Neuronal stem cell (in vitro differentiated cells): ENCODE measurements around the gene IPO8.

Source experiments
- DNase-seq: peaks from one replicate; pipeline ENCODE4 v3.0.0-alpha.2; 2013; ENCODE audit warnings: low spot score
- H2AFZ ChIP-seq: one replicate; pipeline ENCODE4 v1.6.1; 2013; ENCODE audit warnings: mild to moderate bottlenecking, low read length, inconsistent platforms
- H2AK5ac ChIP-seq: 2 replicates; pipeline ENCODE4 v1.6.1; 2013; ENCODE audit warnings: low read depth, mild to moderate bottlenecking, inconsistent platforms, low read length, moderate library complexity, mixed read lengths
- H2BK120ac ChIP-seq: 2 replicates; pipeline ENCODE4 v1.6.1; 2013; ENCODE audit warnings: low read depth, mild to moderate bottlenecking, inconsistent platforms, low read length, moderate library complexity, mixed read lengths
- H2BK12ac ChIP-seq: one replicate; pipeline ENCODE4 v1.6.1; 2013; ENCODE audit warnings: low read length, inconsistent platforms
- H2BK15ac ChIP-seq: 2 replicates; pipeline ENCODE4 v1.6.1; 2013; ENCODE audit warnings: mild to moderate bottlenecking, low read length, inconsistent platforms, mixed read lengths
- H2BK5ac ChIP-seq: one replicate; pipeline ENCODE4 v1.6.1; 2013; ENCODE audit warnings: inconsistent platforms, mild to moderate bottlenecking, low read length, moderate library complexity
- H3K14ac ChIP-seq: one replicate; pipeline ENCODE4 v1.6.1; 2013; ENCODE audit warnings: low read length, inconsistent platforms
- H3K18ac ChIP-seq: 2 replicates; pipeline ENCODE4 v1.6.1; 2013; ENCODE audit warnings: low read length, inconsistent platforms
- H3K23ac ChIP-seq: 2 replicates; pipeline ENCODE4 v1.6.1; 2013; ENCODE audit warnings: low read depth, mild to moderate bottlenecking, mixed read lengths, low read length, inconsistent platforms; ENCODE audit not compliant: poor library complexity
- H3K27ac ChIP-seq: replicated peaks from 3 replicates; pipeline ENCODE4 v1.5.1; 2013; ENCODE audit warnings: low read length, inconsistent platforms
- H3K27me3 ChIP-seq, 3 experiments: 2 replicates each; pipeline ENCODE4 v1.6.1; 2013; ENCODE audit warnings: low read length in 3 of 3, mild to moderate bottlenecking in 2 of 3, inconsistent platforms in 1 of 3, low read depth in 1 of 3, mixed read lengths in 1 of 3, moderate library complexity in 1 of 3; ENCODE audit not compliant: control insufficient read depth in 3 of 3, insufficient read depth in 3 of 3
- H3K36me3 ChIP-seq, 2 donors: replicated peaks in 1 of 2; 2 replicates each; pipeline ENCODE4 v1.6.1; 2013; ENCODE audit warnings: low read length in 2 of 2; ENCODE audit not compliant: control insufficient read depth in 2 of 2, insufficient read depth in 2 of 2
- H3K4ac ChIP-seq: 2 replicates; pipeline ENCODE4 v1.6.1; 2013; ENCODE audit warnings: inconsistent platforms, mild to moderate bottlenecking, low read length, moderate library complexity
- H3K4me1 ChIP-seq, 2 donors: 1 replicate in 1 of 2; 2 replicates in 1 of 2; pipeline ENCODE4 v1.6.1; 2013; ENCODE audit warnings: low read length in 2 of 2, low read depth in 1 of 2; ENCODE audit not compliant: control insufficient read depth in 2 of 2, insufficient read depth in 1 of 2
- H3K4me2 ChIP-seq: one replicate; pipeline ENCODE4 v1.6.1; 2013; ENCODE audit warnings: mild to moderate bottlenecking, low read length, inconsistent platforms; ENCODE audit not compliant: insufficient read depth, poor library complexity, severe bottlenecking
- H3K4me3 ChIP-seq, 2 donors: 2 replicates each; pipeline ENCODE4 v1.5.1; 2013; ENCODE audit warnings: low read length in 2 of 2, mild to moderate bottlenecking in 2 of 2, inconsistent platforms in 1 of 2, moderate library complexity in 1 of 2
- H3K79me1 ChIP-seq: one replicate; pipeline ENCODE4 v1.6.1; 2013; ENCODE audit warnings: low read depth, mild to moderate bottlenecking, inconsistent platforms, low read length, moderate library complexity
- H3K9ac ChIP-seq: one replicate; pipeline ENCODE4 v1.6.1; 2013; ENCODE audit warnings: mild to moderate bottlenecking, low read depth, low read length, inconsistent platforms; ENCODE audit not compliant: poor library complexity
- H3K9me3 ChIP-seq, 2 donors: replicated peaks in 1 of 2; 2 replicates each; pipeline versions ENCODE3 to v1.6.1; 2013; ENCODE audit warnings: low read length in 2 of 2, mild to moderate bottlenecking in 2 of 2, inconsistent platforms in 1 of 2, low read depth in 1 of 2, mixed read lengths in 1 of 2, moderate library complexity in 1 of 2; ENCODE audit not compliant: control insufficient read depth in 2 of 2, insufficient read depth in 1 of 2
- H4K8ac ChIP-seq: one replicate; pipeline ENCODE4 v1.6.1; 2013; ENCODE audit warnings: low read depth, mild to moderate bottlenecking, inconsistent platforms, low read length, moderate library complexity
- H4K91ac ChIP-seq: one replicate; pipeline ENCODE4 v1.6.1; 2013; ENCODE audit warnings: low read length, low read depth, mild to moderate bottlenecking, inconsistent platforms; ENCODE audit not compliant: poor library complexity
- WGBS, 2 donors: extraction: QIAGEN DNeasy Blood & Tissue Kit; methylation state at CpG; one replicate each; pipeline ENCODE4 v1.1.7; 2013; ENCODE audit warnings: missing lambda C conversion rate in 2 of 2, mixed read lengths in 1 of 2; ENCODE audit not compliant: insufficient read length in 2 of 2, insufficient replicate concordance in 1 of 2; ENCODE audit errors: extremely low coverage in 2 of 2; 5-methylcytosine and 5-hydroxymethylcytosine counted together

IPO8 gene

DNA sequence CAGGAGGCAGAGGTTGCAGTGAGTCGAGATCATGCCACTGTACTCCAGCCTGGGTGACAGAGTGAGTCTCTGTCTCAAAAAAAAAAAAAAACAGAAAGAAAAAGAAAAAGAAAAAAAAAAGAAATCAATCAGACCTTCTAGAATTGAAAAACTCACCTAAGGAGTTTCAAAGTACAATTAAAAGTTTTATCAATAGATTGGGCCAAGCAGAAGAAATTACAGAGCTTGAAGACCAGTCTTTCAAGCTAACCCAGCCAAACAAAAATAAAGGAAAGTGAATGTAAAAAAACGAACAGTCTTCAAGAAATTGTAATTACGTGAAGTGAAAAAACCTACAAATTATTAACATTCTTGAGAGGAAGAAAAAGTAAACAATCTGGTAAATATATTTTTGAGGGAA is 93.0 kb downstream of the IPO8 start:
- Histone ChIP-seq H2AFZ (no peak overlapping the region), H3K27ac (no peak overlapping the region), H3K14ac (no peak overlapping the region), H2BK12ac (no peak overlapping the region), H3K27me3 (no peaks in the 10 kb centered on the region), H2BK120ac (no peak overlapping the region), H4K8ac (no peak overlapping the region), H2BK5ac (no peak overlapping the region), H3K79me1 (no peaks in the 10 kb centered on the region), H2AK5ac (no peak overlapping the region), H3K36me3 (no peaks in the 10 kb centered on the region), H3K4me1 (no peaks in the 10 kb centered on the region), H3K9ac (no peak overlapping the region), H3K9me3 (no peaks in the 10 kb centered on the region), H2BK15ac (no peak overlapping the region), H3K4me2 (no peak overlapping the region), H3K23ac (no peak overlapping the region), H3K4me3 (no peak overlapping the region), H4K91ac (no peak overlapping the region), H3K18ac (no peak overlapping the region), H3K4ac (no peak overlapping the region)
- no CpG with 5 or more reads among the region's 3 CpGs for WGBS, 2 donors
- DNase-seq = no peak

DNA sequence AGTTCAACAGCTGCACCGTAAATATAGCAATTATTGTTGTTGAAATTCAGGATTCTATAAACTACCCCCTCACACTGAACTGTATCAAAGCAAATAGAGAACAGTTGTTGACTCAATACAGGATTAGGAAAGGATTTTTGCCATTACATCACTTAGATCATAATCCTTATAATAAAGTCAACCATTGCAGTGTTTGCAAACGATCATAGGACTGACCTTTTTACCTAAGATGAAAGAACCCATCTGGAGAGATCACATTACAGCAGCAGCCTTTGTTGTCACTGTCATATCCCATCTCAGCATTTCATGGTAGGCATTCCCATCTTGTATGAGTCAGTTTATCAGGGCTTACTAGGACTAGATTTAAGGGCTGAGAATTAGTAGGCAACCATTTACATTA is 96.1 kb downstream of the IPO8 start:
- Histone ChIP-seq H3K27ac (no peak overlapping the region), H2AK5ac (no peak overlapping the region), H2BK5ac (no peak overlapping the region), H2AFZ (no peak overlapping the region), H2BK12ac (no peak overlapping the region), H3K27me3 (no peaks in the 10 kb centered on the region), H3K4ac (no peak overlapping the region), H2BK120ac (no peak overlapping the region), H3K79me1 (no peaks in the 10 kb centered on the region), H3K23ac (no peak overlapping the region), H4K91ac (no peak overlapping the region), H3K4me3 (no peak overlapping the region), H3K4me2 (no peak overlapping the region), H2BK15ac (no peak overlapping the region), H3K18ac (no peak overlapping the region), H3K4me1 (no peaks in the 10 kb centered on the region), H3K36me3 (no peaks in the 10 kb centered on the region), H3K9ac (no peak overlapping the region), H4K8ac (no peak overlapping the region), H3K9me3 (no peaks in the 10 kb centered on the region), H3K14ac (no peak overlapping the region)
- no peak for DNase-seq
- WGBS, 2 donors = no CpG with 5 or more reads among the region's 2 CpGs

DNA sequence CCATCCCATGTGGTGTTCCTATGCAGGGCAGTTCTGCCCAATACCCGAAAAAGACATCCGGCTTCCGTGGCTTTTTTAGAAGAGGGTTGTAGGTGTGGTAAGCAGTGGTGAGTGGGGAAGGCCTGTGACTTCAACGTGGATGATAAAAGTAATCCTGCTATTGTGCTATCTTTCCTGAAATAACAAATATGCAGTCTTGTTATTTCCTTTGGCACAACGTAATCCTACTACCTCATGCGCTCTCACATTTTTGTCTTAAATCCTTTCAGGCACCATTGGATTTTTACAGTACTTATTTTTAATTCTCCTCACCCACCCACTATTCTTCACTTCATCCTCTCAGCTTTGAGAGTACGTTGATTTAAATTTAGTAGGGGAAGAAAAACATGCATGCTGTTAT is 96.8 kb downstream of the IPO8 start:
- Histone ChIP-seq H2AFZ (no peak overlapping the region), H3K79me1 (no peaks in the 10 kb centered on the region), H3K36me3 (no peaks in the 10 kb centered on the region), H3K4me3 (no peak overlapping the region), H2BK12ac (no peak overlapping the region), H3K27me3 (no peaks in the 10 kb centered on the region), H3K9ac (no peak overlapping the region), H3K9me3 (no peaks in the 10 kb centered on the region), H2BK15ac (no peak overlapping the region), H3K14ac (no peak overlapping the region), H3K18ac (no peak overlapping the region), H2BK120ac (no peak overlapping the region), H3K4me1 (no peaks in the 10 kb centered on the region), H3K27ac (no peak overlapping the region), H2BK5ac (no peak overlapping the region), H4K91ac (no peak overlapping the region), H3K4ac (no peak overlapping the region), H2AK5ac (no peak overlapping the region), H3K23ac (no peak overlapping the region), H3K4me2 (no peak overlapping the region), H4K8ac (no peak overlapping the region)
- WGBS, 2 donors = no CpG with 5 or more reads among the region's 7 CpGs
- no peak for DNase-seq

DNA sequence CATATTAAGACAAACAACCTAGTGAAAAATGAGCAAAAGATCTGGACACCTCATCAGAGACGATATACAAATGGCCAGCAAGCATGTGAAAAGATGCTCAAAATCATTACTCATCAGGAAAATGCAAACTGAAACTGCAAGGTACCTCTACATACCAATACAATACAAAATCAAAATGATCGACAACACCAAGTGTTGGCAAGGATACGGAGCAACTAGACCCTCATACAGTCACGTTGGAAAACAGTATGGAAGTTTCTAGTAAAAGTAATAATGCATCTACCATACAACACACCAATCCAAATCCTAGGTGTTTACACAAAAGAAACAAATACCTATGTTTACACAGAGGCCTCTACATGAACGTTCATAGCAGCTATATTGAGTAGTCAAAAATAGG is 99.9 kb downstream of the IPO8 start:
- H3K27ac ChIP-seq = no peak overlapping the region
- no peak overlapping the region for H2AK5ac ChIP-seq
- H3K4me1 ChIP-seq = no peaks in the 10 kb centered on the region
- H3K4me2 ChIP-seq = no peak overlapping the region
- no peak overlapping the region for H3K14ac ChIP-seq
- H3K23ac ChIP-seq = no peak overlapping the region
- H3K9ac ChIP-seq = no peak overlapping the region
- H3K27me3 ChIP-seq = no peaks in the 10 kb centered on the region
- no peak overlapping the region for H2BK5ac ChIP-seq
- H3K18ac ChIP-seq = no peak overlapping the region
- no peak overlapping the region for H4K91ac ChIP-seq
- H2BK15ac ChIP-seq = no peak overlapping the region
- no peak overlapping the region for H2BK120ac ChIP-seq
- H3K9me3 ChIP-seq = no peaks in the 10 kb centered on the region
- no peak for DNase-seq
- no peak overlapping the region for H3K4me3 ChIP-seq
- H3K79me1 ChIP-seq = no peaks in the 10 kb centered on the region
- H3K36me3 ChIP-seq = no peaks in the 10 kb centered on the region
- no peak overlapping the region for H4K8ac ChIP-seq
- H3K4ac ChIP-seq = no peak overlapping the region
- H2BK12ac ChIP-seq = no peak overlapping the region
- no peak overlapping the region for H2AFZ ChIP-seq
- WGBS, 2 donors = no CpG with 5 or more reads among the region's 5 CpGs
